Body of pancreas (tissue), 4 donors: ENCODE measurements around the gene WNT11. TPM values are rescaled to one million over a fixed set of nuclear protein-coding genes. Genes with fewer than 3 reads are reported as not detected.

Source experiments
- ATAC-seq: fragments of 150-250 bp; one replicate; pipeline ENCODE4 v1.9.1; 2016
- DNase-seq, 4 donors: peaks; one replicate each; pipeline ENCODE4 v3.0.0-alpha.2; 2019
- H3K27ac ChIP-seq, 4 donors: fragments of 200-600 bp; sonication (generic); 1 replicate in 3 of 4; 2 replicates in 1 of 4; pipeline versions ENCODE4 v1.5.1 to v1.6.1; 2016 to 2019; ENCODE audit warnings: mild to moderate bottlenecking in 1 of 4, mixed read lengths in 1 of 4, moderate library complexity in 1 of 4
- H3K27me3 ChIP-seq, 2 donors: fragments of 200-600 bp; sonication (generic); one replicate each; pipeline ENCODE4 v1.6.0; 2016; ENCODE audit warnings: mild to moderate bottlenecking in 1 of 2
- H3K36me3 ChIP-seq, 2 donors: fragments of 200-600 bp; sonication (generic); replicated peaks in 1 of 2; 2 replicates each; pipeline ENCODE4 v1.5.1; 2016; ENCODE audit warnings: low read depth in 2 of 2; ENCODE audit not compliant: insufficient read depth in 1 of 2
- H3K4me1 ChIP-seq: fragments of 200-600 bp; sonication (generic); one replicate; pipeline ENCODE4 v1.6.0; 2016
- H3K4me3 ChIP-seq, 2 donors: fragments of 200-600 bp; sonication (generic); 1 replicate in 1 of 2; 2 replicates in 1 of 2; pipeline ENCODE4 v1.5.1; 2016 to 2019
- H3K9me3 ChIP-seq, 3 donors: fragments of 200-600 bp; sonication (generic); 1 replicate in 2 of 3; 2 replicates in 1 of 3; pipeline ENCODE4 v1.5.1; 2016
- POLR2A ChIP-seq, 3 donors: fragments of 450-650 bp; IDR thresholded peaks; one replicate each; pipeline ENCODE4 v1.6.1; 2016; ENCODE audit warnings: antibody characterized with exemption in 3 of 3, mild to moderate bottlenecking in 2 of 3
- WGBS, 2 donors: methylation state at CpG; one replicate each; pipeline ENCODE4 v1.1.5; 2017; 5-methylcytosine and 5-hydroxymethylcytosine counted together
- intact Hi-C: fragments of 100-400 bp; cut with DNase I; formaldehyde crosslinking; loops from one replicate; pipeline ENCODE4 v1.15.1; 2023
- total RNA-seq, 2 donors: library from RNA; depleted of rRNA; stranded (reverse); fragments of >200 nt; gene quantifications; one replicate each; pipeline ENCODE4 v1.1.0, GENCODE V29; 2016
- TF ChIP-seq, protein P1 (sequence below), 7 experiments: fragments of 450-650 bp in 4 of 7; fragments of 200-600 bp in 3 of 7; sonication (generic) in 3 of 7; IDR thresholded peaks; one replicate each; pipeline ENCODE4 v1.5.1; 2016 to 2019; ENCODE audit warnings: antibody characterized with exemption in 7 of 7

Gene WNT11
- total RNA-seq, 2 donors from 2014 or later, result 4.2 to 23.4 TPM

DNA sequence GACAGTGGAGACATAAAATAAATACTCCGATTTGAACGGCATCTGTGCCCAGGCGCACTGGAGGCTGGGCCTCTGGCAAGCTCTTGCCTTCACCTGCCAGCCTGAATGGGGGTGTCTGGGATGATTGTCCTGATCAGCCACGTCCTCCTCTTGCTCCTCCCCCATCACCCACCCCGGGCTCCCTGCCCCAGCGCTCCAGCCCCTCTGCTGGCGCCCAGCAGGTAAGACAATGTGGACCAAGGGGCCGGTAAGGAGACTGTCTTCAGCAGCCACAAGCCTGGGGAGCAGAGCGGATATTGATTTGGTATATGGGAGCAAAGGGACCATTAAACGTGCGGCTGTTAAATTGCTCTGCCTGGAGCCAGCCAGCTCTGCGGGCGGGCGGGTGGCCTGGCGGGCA is 24.9 kb downstream of the WNT11 start:
- TF ChIP-seq, protein P1, sequence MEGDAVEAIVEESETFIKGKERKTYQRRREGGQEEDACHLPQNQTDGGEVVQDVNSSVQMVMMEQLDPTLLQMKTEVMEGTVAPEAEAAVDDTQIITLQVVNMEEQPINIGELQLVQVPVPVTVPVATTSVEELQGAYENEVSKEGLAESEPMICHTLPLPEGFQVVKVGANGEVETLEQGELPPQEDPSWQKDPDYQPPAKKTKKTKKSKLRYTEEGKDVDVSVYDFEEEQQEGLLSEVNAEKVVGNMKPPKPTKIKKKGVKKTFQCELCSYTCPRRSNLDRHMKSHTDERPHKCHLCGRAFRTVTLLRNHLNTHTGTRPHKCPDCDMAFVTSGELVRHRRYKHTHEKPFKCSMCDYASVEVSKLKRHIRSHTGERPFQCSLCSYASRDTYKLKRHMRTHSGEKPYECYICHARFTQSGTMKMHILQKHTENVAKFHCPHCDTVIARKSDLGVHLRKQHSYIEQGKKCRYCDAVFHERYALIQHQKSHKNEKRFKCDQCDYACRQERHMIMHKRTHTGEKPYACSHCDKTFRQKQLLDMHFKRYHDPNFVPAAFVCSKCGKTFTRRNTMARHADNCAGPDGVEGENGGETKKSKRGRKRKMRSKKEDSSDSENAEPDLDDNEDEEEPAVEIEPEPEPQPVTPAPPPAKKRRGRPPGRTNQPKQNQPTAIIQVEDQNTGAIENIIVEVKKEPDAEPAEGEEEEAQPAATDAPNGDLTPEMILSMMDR (IDR thresholded peaks at IDR 0.05), result no peak
- no peak for TF ChIP-seq POLR2A (IDR thresholded peaks at IDR 0.05)
- no peak for ATAC-seq
- WGBS, 2 donors, result 84 to 93% methylated on average over 12 to 14 of the region's 15 CpGs
- Histone ChIP-seq H3K27ac (no peak overlapping the region), H3K4me1 (no peaks in the 10 kb centered on the region), H3K36me3 (no peaks in the 10 kb centered on the region), H3K4me3 (no peak overlapping the region), H3K9me3 (no peaks in the 10 kb centered on the region), H3K27me3 (no peaks in the 10 kb centered on the region)
- DNase-seq, result no peak
- intact Hi-C loops, result no loop called here

DNA sequence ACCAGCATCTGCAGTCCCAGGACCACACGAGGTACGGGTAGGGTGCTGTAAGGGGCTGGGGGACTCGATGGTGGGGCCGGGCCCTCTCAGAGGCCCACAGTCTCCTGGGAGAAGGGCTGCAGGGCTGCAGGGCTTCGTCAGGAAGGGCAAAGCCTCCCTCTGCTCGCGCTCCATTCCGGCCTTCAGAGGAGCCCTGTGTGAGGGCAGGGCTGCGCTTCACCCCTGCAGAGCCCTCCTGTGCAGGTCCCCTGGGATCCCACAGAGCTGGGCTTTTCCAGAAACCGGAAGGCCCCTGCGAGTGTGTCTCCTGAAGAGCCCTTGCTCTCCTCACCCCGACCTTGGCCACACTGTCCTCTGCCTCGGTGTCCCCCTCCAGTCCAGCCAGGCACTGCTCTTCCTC is 27.2 kb downstream of the WNT11 start:
- H3K27ac ChIP-seq, result no peak overlapping the region
- intact Hi-C loops, result no loop called here
- no peaks in the 10 kb centered on the region for H3K36me3 ChIP-seq
- WGBS, 2 donors, result 63 to 69% methylated on average over 11 to 13 of the region's 13 CpGs
- TF ChIP-seq POLR2A (IDR thresholded peaks at IDR 0.05), result no peak
- TF ChIP-seq, protein P1 (IDR thresholded peaks at IDR 0.05), result no peak
- no peak for ATAC-seq
- H3K4me1 ChIP-seq, result no peaks in the 10 kb centered on the region
- DNase-seq, result no peak
- H3K27me3 ChIP-seq, result no peaks in the 10 kb centered on the region
- H3K9me3 ChIP-seq, result no peaks in the 10 kb centered on the region
- no peak overlapping the region for H3K4me3 ChIP-seq

DNA sequence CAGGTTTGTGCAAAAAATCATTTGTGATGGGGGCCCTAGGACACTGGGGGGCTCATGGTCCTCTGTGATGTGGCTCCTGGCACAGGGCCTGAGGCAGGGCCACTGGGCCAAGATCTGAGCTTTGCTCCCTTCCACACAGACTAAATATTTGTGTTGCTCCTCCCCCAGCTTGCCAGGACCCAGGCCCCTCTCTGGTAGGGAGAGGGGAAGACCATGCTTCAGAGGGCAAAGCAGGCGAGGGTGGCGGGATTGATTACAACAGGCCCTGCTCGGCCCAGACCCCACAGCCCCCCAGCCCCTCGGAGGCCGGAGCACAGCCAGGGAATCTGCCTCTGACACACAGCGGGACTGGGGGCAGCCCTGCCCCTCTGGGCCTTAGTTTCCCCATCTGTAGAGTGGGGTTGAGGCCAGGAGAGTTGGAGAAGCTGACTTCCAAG is 29.0 kb downstream of the WNT11 start:
- TF ChIP-seq, protein P1 (IDR thresholded peaks at IDR 0.05), result no peak
- TF ChIP-seq POLR2A (IDR thresholded peaks at IDR 0.05), result no peak
- Histone ChIP-seq H3K4me3 (no peak overlapping the region), H3K4me1 (no peaks in the 10 kb centered on the region), H3K27me3 (no peaks in the 10 kb centered on the region), H3K27ac (no peak overlapping the region), H3K36me3 (no peaks in the 10 kb centered on the region), H3K9me3 (no peaks in the 10 kb centered on the region)
- DNase-seq (no peak), ATAC-seq (no peak)
- 81% methylated on average over 6 of the region's 6 CpGs; no CpG with 5 or more reads in 1 of the 2 donors for WGBS, 2 donors
- intact Hi-C loops, result no loop called here

DNA sequence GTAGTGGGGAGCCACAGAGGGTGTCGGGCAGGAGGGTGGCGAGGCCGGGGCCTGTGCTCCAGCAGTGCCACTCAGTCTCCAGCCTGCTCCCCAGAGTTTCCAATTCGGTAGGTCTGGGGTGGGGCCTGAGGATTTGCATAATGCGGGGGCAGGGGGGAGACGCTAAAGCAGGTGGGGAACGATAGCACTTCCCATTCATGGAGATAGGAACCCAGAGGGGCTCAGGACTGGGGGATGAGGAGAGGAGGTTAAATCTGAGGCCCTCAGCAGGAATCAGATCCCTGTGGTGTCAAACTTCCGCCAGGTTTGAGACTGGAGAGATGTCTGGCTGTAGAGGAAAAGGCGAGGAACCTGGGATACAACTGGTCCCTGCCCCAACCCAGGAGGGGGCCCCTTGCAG is 29.8 kb downstream of the WNT11 start:
- Histone ChIP-seq H3K4me3 (no peak overlapping the region), H3K27ac (no peak overlapping the region), H3K4me1 (no peaks in the 10 kb centered on the region), H3K36me3 (no peaks in the 10 kb centered on the region), H3K9me3 (no peaks in the 10 kb centered on the region), H3K27me3 (no peaks in the 10 kb centered on the region)
- ATAC-seq (no peak), DNase-seq (no peak)
- TF ChIP-seq POLR2A (IDR thresholded peaks at IDR 0.05), result no peak
- TF ChIP-seq, protein P1 (IDR thresholded peaks at IDR 0.05), result no peak
- intact Hi-C loops, result no loop called here
- WGBS, 2 donors, result 92 to 94% methylated on average over 9 of the region's 9 CpGs

DNA sequence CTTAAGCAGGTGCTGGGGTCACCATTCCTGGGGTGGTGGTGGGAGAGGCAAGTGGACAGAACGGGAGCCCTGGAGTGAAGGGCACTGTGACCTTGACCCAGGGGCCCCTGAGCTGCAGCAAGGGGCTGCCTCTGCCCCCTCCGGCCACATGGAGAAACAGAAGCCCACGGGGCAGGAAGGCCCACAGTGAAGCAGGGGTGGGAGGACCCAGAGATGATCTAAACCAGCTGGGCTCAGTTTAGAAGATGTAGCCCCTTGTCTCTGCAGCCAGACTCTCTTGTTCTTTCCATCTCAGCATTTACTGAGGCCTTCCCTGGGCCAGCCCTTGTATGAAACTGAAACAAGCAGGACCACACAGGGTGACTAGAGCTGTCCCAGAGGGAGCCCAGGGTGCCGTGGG is 30.5 kb downstream of the WNT11 start:
- WGBS, 2 donors, result 83 to 84% methylated on average over 2 to 4 of the region's 4 CpGs
- Histone ChIP-seq H3K27ac (no peak overlapping the region), H3K4me3 (no peak overlapping the region), H3K4me1 (no peaks in the 10 kb centered on the region), H3K9me3 (no peaks in the 10 kb centered on the region), H3K27me3 (no peaks in the 10 kb centered on the region), H3K36me3 (no peaks in the 10 kb centered on the region)
- DNase-seq (no peak), ATAC-seq (no peak)
- intact Hi-C loops, result no loop called here
- no peak for TF ChIP-seq POLR2A (IDR thresholded peaks at IDR 0.05)
- TF ChIP-seq, protein P1 (IDR thresholded peaks at IDR 0.05), result no peak
